GM19455 (cell line): Measurements from ENCODE around the gene AP2M1.
"Not testable (repeated sequence)": the region's sequence is repeated elsewhere in the genome, so short reads cannot be mapped to it uniquely, and the experiment has no call there.

Source experiments
- ATAC-seq: cut with Tn5 transposase; IDR thresholded peaks from one replicate; pipeline ENCODE4 v1.9.1; 2021; ENCODE audit not compliant: unreplicated experiment

The AP2M1 gene

DNA sequence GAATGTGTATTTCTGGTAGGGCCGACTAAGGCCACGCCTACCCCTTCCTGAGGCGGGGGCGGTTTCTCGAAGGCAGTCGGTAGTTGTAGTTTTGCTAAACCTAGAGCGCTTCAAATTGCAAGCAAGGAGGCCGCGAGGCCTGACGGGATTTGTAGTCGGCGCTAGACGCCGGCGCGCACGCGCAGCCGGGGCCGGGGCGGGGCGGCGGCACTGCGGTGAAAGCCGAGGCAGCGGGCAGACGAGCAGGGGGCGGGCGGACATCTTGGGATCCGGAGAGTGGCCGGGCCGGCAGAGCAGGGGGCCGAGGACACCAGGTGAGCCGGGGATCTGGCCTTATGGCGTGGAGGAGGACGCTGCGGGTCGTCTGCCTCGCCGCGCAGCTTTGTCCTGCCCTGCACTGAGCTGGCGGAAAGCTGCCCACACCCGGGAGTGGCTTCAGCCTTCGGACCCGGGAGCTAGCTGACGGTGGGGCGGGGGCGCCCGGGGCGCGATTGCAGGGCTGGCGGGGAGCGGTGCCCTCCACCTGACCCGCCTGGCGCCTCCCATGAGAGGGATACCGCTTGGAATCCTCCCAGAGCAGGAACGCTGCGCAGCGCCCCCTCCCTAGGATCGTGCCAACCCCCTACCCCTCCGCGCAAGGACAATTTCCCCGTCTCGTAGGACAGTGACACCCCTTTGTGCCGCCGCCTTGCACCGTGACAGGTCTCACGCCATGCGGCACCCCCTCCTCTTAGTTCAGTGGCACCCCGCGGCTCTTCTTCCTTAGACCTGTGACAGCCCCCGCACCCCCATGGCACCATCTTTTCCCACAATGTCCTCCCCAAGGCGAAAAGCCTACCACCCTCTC, at the start of gene AP2M1:
Gene AP2M1, plus strand, starts transcription at position 210 of the 847 bp plus-strand sequence. CDS start 2,139 bp downstream, outside the sequence.
- peak; percentile 93 for ATAC-seq

DNA sequence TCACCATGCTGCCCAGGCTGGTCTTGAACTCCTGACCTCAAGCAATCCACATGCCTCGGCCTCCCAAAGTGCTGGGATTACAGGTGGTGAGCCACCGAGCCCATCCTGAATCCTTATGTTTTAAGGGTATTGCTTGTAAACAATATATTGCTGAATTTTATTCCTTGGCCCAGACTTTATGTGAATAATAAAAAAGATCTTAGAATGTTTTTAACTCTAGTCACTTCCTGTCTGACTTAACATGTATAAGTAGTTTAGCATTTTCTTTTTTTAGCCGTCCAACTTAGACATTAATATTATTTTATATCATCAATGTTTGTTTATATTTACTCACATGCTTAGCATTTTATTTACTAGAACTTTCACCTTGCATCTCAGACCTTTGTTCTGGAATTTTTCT, 48.6 kb upstream of the AP2M1 start:
- ATAC-seq = no peak

DNA sequence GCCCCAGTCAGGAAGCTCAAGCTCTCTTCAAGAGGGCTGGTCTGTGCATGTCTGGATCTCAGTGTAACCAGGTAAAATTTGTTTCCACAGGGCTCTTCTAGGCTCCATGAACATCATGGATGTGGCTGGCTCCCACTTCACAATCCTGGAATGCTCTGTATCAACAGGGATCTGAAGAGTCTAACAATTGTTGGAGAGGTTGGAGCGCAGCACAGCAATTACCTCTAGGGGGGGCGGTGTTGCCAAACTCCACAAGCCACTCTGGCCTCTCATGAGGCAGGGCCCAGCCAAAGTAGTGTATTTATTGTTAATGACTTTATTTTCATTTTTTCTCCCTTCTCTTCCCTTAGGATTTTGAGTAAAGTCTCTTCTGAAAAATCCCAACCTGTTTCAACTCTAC, 45.6 kb upstream of the AP2M1 start:
- no peak for ATAC-seq

DNA sequence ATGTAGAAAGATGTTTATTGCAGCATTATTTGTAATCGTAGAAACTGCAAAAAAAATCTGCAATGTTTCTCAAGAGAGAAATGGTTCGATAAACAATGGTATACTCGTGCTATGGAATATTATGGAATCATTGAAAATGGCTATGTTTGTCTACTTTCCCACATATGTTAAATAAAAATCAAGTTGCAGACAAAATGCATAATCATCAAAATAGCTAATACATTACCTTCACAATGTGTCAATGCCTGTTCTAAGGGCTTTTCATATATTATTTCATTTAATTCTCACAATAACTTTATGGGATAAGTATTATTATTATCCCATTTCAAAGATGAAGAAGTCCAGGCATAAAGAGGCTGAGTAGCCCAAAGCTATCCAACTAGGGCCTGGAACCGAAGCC, 41.7 kb upstream of the AP2M1 start:
- ATAC-seq = no peak

DNA sequence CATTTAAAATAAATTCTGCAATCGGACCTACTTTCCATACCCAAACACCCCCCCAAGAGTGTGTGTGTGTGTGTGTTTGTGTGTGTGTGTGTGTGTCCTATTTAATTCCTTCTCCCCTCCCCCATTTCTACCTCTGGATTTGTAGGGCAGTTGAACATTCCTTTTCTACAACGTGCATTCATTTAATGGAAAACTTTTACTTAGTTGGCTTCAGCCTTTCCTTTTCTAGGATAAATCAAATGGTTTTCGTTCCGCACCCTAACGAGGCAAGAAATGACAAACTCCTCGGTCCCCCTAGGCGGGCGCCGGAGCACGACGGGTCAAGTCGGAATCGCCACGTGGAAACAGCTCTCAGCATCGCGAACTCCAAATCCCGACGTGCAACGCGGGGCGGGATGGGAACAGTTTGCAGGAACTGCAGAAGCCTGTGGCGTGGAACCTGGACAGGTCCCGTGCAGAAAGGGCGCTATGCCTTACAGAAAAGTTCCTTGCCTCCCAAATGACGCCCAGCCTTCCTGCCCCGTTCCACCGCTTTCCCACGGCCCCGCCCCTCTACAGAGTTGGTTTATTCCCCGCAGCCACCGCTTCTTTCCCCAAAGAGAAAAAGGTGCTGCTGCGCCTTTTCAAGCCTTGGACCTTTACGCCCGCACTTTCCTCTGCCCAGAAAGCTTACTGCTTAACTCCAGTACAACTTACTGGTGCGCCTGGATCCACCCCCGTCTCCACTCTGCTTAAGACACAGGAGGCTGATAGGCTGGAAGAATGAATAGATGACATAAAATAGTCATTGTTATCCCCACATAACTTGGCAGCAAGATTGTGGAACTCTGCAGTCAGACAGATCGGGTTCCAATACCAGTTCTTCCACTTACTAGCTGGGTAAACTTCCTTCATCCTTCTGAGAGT, 40.6 kb upstream of the AP2M1 start:
- ATAC-seq = no peak

DNA sequence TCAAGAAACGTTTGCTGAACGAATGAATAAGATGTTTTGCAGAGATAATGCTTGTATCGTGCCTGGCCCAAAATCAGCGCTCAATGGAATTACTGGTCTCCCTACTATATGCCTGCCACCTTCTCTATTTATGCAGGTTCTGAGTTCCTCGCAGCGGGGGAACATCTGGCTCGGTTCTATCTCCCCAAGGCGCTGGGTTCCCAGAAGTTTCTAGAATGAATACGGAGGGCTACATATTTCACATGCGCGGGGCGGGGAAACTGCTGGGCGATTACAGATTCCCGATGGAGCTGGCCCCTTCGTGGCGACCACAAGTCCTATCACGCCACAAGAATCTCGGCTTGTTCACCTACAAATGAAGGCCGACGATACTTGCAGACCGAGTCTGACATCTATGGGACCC, 39.9 kb upstream of the AP2M1 start:
- no peak for ATAC-seq

DNA sequence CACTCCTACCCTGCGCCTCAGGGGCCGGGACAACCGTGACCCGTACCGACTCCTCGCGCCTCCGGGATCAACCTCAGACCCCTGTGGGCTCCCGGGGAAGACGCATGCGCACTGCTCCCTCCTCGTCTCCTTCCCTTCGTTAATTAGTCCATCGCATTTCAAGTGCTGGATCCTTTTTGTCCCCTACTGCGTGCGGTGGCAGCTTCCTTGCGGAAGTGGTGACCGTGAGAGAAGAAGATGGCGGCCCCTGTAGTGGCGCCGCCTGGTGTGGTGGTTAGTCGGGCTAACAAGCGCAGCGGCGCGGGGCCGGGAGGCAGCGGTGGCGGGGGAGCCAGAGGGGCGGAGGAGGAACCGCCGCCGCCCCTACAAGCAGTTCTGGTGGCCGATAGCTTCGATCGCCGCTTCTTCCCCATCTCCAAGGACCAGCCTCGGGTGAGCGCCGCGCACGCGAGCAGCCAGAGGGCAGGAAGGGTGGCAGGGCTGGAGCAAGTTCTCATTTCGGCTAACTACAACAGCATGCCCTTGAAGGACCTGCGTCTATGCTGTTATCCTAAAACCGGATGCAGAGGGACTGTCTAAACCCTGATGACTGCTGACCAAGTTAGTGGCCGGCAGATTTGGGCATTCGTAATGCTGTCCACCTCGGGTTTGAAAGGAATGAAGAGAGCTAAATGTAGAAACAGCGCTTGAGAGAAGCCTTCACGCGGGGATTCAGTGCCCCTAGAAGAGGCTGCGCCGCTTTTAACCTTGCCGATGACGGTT, 39.3 kb upstream of the AP2M1 start, which contains the start of gene EIF2B5:
Gene EIF2B5, plus strand, starts transcription at position 210 of the 762 bp plus-strand sequence. Its CDS starts 28 bp downstream, at position 238.
- ATAC-seq = peak; percentile 94

DNA sequence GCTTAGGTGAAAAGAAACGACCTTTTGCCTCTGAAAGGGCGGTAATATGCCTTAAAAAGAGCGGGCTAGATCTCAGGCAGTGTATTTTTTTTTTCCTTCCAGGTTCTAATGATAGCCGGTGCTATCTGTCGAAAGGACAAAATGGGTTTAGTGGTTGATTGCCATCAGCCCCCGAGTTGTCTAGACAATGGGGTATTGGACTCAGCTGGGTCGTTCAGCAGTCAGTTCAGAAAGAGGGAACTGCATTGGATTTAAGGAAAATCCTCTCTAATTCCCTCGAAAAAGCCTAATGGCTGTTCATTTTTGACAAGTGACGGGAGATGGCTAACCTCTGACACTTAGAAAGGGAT, 38.8 kb upstream of the AP2M1 start:
- ATAC-seq = no peak

DNA sequence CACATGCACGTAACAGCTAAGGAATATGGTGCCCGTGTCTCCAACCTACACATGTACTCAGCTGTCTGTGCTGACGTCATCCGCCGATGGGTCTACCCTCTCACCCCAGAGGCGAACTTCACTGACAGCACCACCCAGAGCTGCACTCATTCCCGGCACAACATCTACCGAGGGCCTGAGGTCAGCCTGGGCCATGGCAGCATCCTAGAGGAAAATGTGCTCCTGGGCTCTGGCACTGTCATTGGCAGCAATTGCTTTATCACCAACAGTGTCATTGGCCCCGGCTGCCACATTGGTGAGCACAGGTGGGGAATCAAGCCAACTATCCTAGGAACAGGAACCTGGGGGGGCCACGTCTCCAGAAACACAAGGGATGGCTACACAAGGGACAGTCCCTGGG, 34.2 kb upstream of the AP2M1 start:
- ATAC-seq = no peak

DNA sequence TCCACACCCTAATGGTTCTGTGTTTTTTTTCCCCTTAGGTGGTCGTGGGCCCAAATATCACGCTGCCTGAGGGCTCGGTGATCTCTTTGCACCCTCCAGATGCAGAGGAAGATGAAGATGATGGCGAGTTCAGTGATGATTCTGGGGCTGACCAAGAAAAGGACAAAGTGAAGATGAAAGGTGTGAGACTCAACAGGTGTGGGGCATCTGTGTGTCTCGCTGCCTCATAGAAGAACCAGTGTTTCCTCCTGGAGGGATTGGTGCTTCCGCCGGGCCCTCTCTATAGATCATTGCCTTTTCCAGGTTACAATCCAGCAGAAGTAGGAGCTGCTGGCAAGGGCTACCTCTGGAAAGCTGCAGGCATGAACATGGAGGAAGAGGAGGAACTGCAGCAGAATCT, 32.5 kb upstream of the AP2M1 start:
- ATAC-seq = no peak

DNA sequence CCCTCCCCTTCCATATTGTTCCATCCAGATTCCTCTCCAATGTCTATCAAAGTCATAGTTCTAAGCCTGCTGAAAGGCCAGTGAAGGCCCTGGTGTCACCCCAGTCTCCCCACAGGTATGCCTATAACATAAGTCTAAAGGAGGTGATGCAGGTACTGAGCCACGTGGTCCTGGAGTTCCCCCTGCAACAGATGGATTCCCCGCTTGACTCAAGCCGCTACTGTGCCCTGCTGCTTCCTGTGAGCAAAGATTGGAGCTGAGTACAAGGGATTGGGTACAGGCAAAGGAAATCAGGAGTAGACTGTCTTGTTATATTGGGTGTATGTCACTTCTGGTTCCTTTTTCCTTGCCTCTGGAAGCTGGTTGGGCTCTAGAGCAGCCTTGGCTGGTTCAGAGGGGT, 31.3 kb upstream of the AP2M1 start:
- no peak for ATAC-seq

DNA sequence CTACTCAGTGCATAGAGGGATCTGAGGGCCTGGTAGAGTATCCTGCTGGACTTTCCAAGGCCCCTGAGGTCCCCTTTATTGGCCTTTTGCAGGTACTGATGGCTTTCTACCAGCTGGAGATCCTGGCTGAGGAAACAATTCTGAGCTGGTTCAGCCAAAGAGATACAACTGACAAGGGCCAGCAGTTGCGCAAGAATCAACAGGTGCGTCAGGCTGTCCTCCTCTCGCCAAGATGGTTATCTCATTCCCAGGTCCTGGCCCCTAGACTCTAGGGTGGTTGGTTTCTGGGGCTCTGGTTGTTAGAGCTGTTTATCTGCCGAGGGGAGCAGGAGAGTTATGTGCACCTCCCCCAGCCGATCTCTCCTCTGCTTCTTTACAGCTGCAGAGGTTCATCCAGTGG, 30.1 kb upstream of the AP2M1 start:
- no peak for ATAC-seq

DNA sequence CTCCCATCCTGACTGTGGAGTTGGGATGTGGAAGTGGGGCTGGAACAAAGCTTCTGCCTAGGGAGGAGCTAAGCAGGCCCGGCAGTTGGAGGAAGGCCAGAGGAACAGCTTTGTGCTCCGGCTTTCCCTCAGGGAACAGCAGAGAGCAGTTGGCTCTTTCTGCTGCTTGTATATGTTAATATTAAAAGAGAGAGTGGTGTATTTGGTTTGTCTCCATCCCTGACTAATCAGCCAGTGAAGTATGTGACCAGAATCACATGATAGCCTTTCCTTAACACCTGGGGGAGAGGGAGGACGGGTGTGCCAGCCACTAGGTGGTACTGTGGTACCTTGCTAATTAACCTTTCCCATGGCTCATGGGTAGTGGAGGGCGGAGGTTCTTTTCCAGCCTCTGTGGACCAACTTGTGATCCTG, 29.5 kb upstream of the AP2M1 start:
- ATAC-seq = no peak

DNA sequence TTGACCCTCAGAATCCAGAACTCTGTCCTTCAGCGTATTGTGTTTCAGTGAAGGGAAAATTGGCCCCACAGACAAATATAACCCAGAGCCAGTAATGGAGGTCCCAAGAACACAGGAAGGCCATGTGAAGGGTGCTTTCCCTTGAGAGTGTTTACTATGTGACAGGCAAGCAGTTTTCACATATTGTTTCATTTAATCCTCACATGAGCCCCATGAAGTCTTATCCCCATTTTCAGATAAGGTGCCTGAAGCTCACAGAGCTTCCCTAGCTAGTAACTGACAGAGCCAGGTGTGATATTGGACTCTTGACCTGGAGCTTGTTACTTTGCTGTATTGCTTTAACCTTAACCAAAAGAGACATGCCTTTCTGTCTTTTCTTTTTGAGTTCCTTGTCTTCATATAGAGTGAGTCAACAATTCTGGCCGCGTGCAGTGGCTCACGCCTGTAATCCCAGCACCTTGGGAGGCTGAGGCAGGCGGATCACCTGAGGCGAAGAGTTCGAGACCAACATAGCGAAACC, 28.8 kb upstream of the AP2M1 start:
- ATAC-seq = no peak

DNA sequence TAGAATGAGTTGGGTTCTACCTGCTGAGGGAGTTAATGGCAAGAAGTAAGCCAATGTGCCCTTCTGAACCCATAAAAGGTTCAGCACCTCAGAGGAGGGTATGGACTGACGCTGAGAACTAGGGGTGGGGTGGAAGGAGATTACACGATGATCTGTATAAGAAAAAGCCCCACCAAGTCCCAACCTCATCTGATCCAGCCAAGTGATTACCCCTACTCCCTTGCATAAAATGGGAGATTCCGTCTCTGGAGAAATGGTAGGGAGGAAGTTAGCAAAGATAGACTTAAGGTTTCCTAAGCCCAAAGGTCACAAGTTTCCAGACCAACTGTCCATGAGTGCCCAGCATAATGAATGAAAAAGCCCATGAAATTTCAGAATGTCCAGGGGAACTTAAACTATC, 26.6 kb upstream of the AP2M1 start:
- ATAC-seq = no peak

DNA sequence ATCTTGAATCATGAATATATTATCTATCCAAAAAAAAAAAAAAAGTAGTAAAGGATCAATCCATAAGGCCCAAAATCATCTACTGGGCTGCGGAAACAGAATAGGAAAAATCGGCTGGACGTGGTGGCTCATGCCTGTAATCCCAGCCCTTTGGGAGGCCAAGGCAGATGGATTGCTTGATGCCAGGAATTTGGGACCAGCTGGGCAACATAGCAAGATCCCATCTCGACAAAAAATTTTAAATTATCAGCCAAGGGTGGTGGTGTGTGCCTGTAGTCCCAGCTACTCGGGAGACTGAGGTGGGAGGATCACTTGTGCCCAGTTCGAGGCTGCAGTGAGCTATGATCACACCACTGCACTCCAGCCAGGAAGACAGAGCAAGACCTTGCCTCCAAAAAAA, 25.5 kb upstream of the AP2M1 start:
- no peak for ATAC-seq

DNA sequence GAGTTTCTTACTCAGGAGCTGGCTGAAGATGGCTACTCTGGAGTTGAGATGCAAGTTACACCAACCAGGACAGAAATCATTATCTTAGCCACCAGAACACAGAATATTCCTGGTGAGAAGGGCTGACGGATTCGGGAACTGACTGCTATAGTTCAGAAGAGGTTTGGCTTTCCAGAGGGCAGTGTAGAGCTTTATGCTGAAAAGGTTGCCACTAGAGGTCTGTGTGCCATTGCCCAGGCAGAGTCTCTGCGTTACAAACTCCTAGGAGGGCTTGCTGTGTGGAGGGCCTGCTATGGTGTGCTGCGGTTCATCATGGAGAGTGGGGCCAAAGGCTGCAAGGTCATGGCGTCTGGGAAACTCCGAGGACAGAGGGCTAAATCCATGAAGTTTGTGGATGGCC, 24.9 kb upstream of the AP2M1 start:
- ATAC-seq = not testable (repeated sequence)

DNA sequence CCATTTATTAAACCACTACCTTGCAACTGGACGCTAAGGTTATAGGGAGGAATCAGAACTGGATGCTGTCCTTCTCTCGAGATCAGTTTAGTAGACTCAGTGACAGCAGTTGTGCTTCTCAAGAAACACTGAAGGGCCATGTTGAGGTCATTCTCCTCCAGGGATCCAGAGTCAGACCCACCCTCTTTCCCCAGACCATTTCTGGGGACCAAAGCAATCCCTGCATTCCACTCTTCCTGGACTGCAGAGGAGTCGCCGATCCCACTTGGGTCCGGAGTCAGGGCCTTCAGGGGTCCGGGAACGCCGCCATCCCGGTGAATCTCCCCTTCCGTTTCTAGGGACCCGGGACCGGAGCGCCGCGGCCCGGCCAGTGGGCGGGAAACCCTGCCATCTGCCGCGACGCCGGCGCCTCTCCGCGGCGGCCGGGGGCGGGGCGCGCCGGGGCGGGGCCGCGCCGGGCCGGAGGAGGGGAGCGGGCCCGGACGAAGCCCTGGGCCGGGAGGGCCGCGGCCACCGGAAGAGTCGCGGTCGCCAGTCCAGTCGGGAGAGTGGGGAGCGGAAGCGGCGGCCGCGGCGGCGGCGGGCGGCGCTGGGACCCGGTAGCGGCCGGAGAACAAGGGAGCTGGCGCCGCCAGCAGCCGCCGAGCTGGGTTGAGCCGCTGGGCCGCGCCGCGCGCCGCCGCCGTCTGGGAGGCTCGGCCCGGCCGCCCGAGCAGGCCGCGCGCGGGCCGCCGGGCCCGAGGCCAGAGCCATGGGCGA, 19.6 kb upstream of the AP2M1 start, which contains the start of gene DVL3:
Gene DVL3, plus strand, starts transcription at position 493 of the 759 bp plus-strand sequence. Its CDS starts 259 bp downstream, at position 752.
- peak; percentile 85 for ATAC-seq

DNA sequence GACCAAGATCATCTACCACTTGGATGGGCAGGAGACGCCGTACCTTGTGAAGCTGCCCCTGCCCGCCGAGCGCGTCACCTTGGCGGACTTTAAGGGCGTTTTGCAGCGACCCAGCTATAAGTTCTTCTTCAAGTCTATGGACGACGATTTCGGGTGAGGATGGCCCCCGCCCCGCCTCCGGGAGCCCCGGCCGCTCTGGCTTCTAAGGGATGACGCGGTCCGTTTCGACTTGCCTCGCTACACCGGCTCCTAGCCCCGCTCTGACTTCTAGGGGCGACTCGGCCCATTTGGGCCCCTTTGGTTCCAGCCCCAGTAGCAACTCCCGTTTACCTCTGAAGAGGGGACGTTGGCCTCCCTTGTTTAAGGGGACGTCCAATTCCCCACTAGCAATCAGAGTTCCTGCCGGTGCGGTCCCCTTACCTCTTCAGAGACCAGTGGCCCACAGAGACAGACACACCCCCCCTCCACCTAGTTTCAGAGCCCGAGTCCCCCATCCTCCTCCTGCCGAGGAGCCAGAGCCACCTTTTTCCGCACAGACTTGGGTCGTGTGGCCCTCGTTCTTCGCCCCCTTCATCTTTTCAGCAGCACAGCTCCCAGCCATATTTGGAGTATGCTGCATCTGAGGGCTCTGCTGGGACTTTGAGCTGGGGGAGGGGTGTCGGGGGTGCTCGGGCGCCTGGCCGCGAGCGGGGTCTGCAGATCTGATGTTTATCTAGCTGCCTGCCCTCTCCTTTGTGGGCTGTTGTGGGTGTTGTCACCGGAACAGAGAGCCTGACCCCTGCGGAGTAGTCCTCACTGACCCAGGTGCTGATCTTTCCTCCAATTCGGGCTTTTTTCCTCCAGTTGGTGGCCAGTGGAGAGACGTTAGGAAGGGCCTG, 18.8 kb upstream of the AP2M1 start:
- ATAC-seq = peak; percentile 42
